Esophagus squamous epithelium (tissue), 4 donors: ENCODE results near the gene CEBPE.

Experiments used
- CTCF ChIP-seq, 6 experiments: fragments of 450-650 bp in 4 of 6; fragments of 200-600 bp in 2 of 6; sonication (generic) in 2 of 6; IDR thresholded peaks; one replicate each; pipeline ENCODE4 v1.5.1; 2016 to 2019; ENCODE audit warnings: antibody characterized with exemption in 6 of 6, mild to moderate bottlenecking in 4 of 6, moderate library complexity in 4 of 6
- POLR2A ChIP-seq, 4 donors: fragments of 450-650 bp; IDR thresholded peaks; one replicate each; pipeline ENCODE4 v1.6.1; 2017; ENCODE audit warnings: antibody characterized with exemption in 4 of 4, mild to moderate bottlenecking in 4 of 4, moderate library complexity in 3 of 4

GRCh38 chr14:23140371-23140770 is 21.3 kb upstream of the CEBPE start:
- no peak for TF ChIP-seq CTCF (IDR thresholded peaks at IDR 0.05)
- TF ChIP-seq POLR2A (IDR thresholded peaks at IDR 0.05) = no peak
